ENCODE results near the gene CEP112.

DNA sequence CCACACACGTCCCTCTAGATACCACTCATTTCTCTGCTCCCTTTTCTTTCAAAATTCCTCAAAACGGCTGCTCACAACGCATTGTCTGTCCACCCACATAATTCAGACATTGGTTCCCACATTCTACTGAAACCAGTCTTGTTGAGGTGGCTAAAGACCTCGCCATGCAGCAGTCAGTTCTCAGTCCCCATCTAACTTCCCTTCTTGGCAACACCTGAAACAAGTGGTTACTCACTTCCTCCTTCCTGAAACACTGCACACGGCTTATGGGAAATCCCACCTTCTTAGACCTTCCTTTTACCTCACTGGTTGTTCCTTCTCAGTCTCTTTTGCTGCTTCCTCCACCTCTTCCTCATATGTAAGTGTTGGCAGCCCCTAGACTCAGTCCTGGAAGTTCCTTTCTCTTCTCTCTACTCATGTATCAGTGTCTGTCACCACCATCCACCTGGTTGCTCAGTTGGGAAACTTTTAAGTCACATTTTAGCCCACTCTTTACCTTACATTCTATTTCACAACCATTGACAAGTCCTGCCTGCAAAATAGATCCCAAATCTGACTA lies 277.1 kb downstream of the CEP112 start:
- TF ChIP-seq POLR2A (IDR thresholded peaks at IDR 0.05; ENCODE audit: low read depth, low read length) (no peak), TAF1 (IDR thresholded peaks at IDR 0.05; ENCODE audit: low read depth, low read length) (no peak), POLR2AphosphoS5 (IDR thresholded peaks at IDR 0.05; ENCODE audit: low read depth, low read length) (no peak), PAX5 (IDR thresholded peaks at IDR 0.05; ENCODE audit: insufficient read depth, low read length, severe bottlenecking) (peak; percentile 92), SPI1 (IDR thresholded peaks at IDR 0.05; ENCODE audit: low read depth, low read length) (peak; percentile 99)

Measured in GM12891 (cell line).